DOHH2 (cell line): ENCODE results near the gene PIGL.

Source experiments
- H3F3A ChIP-seq: fragments of 200-600 bp; sonication (generic), shearing (Covaris generic); 2 replicates; pipeline ENCODE4 v1.6.0; 2016; ENCODE audit warnings: antibody characterized with exemption, mild to moderate bottlenecking; ENCODE audit not compliant: control insufficient read depth, insufficient read depth
- H3K27ac ChIP-seq: fragments of 200-600 bp; sonication (generic); 2 replicates; pipeline ENCODE4 v1.5.1; 2014; ENCODE audit warnings: low read depth, mild to moderate bottlenecking, low read length, moderate library complexity
- H3K27me3 ChIP-seq: fragments of 200-600 bp; sonication (generic); 2 replicates; pipeline ENCODE4 v1.6.1; 2014; ENCODE audit warnings: mild to moderate bottlenecking, low read length, mixed read lengths; ENCODE audit not compliant: control insufficient read depth
- H3K36me3 ChIP-seq: fragments of 200-600 bp; sonication (generic); 2 replicates; pipeline ENCODE4 v1.6.1; 2014; ENCODE audit warnings: mild to moderate bottlenecking, low read length, moderate library complexity, mixed read lengths; ENCODE audit not compliant: control insufficient read depth
- H3K4me1 ChIP-seq: fragments of 200-600 bp; sonication (generic); 2 replicates; pipeline ENCODE4 v1.6.1; 2014; ENCODE audit warnings: mild to moderate bottlenecking, low read length, mixed read lengths; ENCODE audit not compliant: control insufficient read depth
- H3K4me2 ChIP-seq: fragments of 200-600 bp; sonication (generic); 2 replicates; pipeline ENCODE4 v1.6.0; 2014; ENCODE audit warnings: mild to moderate bottlenecking, low read length, moderate library complexity
- H3K4me3 ChIP-seq: fragments of 200-600 bp; sonication (generic); 2 replicates; pipeline ENCODE4 v1.5.1; 2014; ENCODE audit warnings: mild to moderate bottlenecking, low read length, mixed read lengths
- H3K79me2 ChIP-seq: fragments of 200-600 bp; sonication (generic); 2 replicates; pipeline ENCODE4 v1.6.1; 2014; ENCODE audit warnings: mild to moderate bottlenecking, low read length, mixed read lengths; ENCODE audit not compliant: control insufficient read depth
- H3K9me2 ChIP-seq: fragments of 200-600 bp; sonication (generic); replicated peaks from 2 replicates; pipeline ENCODE4 v1.6.1; 2014; ENCODE audit warnings: mild to moderate bottlenecking, low read length, mixed read lengths; ENCODE audit not compliant: control insufficient read depth
- H3K9me3 ChIP-seq: fragments of 200-600 bp; sonication (generic); 2 replicates; pipeline ENCODE4 v1.6.1; 2014; ENCODE audit warnings: antibody characterized with exemption, low read length, mixed read lengths; ENCODE audit not compliant: control insufficient read depth, insufficient read depth
- H4K20me1 ChIP-seq: fragments of 200-600 bp; sonication (generic); 2 replicates; pipeline ENCODE4 v1.6.0; 2014; ENCODE audit warnings: low read depth, mild to moderate bottlenecking, antibody characterized with exemption, low read length, moderate library complexity; ENCODE audit not compliant: control insufficient read depth, insufficient read depth
- CTCF ChIP-seq: fragments of 200-600 bp; sonication (generic); IDR thresholded peaks from one replicate; pipeline ENCODE4 v1.5.1; 2014; ENCODE audit warnings: antibody characterized with exemption, mild to moderate bottlenecking, low read depth, low read length; ENCODE audit not compliant: poor library complexity, severe bottlenecking
- EZH2phosphoT487 ChIP-seq: fragments of 200-600 bp; sonication (generic); IDR thresholded peaks from 2 replicates; pipeline ENCODE4 v1.6.1; 2017; ENCODE audit warnings: borderline replicate concordance, mild to moderate bottlenecking, antibody characterized with exemption, low read length, moderate library complexity, mixed read lengths

The PIGL gene

GRCh38 chr17:16217002-16217635, at the start of gene PIGL:
PIGL (plus strand) TSS chr17:16217210; CDS start chr17:16217227, 17 bp downstream.
- Histone ChIP-seq H3K9me2 (no peaks in the 10 kb centered on the region), H3K79me2 (peaks cover 92% of the 10 kb centered on the region), H3K27me3 (no peaks in the 10 kb centered on the region), H4K20me1 (peaks cover 13% of the 10 kb centered on the region; the same call in 1 of the 2 replicates), H3K4me1 (peaks cover 38% of the 10 kb centered on the region), H3K27ac (peak within 1 kb of the TSS; percentile 84), H3K4me2 (peak within 1 kb of the TSS; percentile 83), H3F3A (peaks cover 9% of the 10 kb centered on the region; the same call in 1 of the 2 replicates), H3K36me3 (peaks cover 5% of the 10 kb centered on the region; the same call in 1 of the 2 replicates), H3K4me3 (peak within 1 kb of the TSS; percentile 98), H3K9me3 (no peaks in the 10 kb centered on the region)
- TF ChIP-seq CTCF = no peak
- TF ChIP-seq EZH2phosphoT487 = no peak

DNA sequence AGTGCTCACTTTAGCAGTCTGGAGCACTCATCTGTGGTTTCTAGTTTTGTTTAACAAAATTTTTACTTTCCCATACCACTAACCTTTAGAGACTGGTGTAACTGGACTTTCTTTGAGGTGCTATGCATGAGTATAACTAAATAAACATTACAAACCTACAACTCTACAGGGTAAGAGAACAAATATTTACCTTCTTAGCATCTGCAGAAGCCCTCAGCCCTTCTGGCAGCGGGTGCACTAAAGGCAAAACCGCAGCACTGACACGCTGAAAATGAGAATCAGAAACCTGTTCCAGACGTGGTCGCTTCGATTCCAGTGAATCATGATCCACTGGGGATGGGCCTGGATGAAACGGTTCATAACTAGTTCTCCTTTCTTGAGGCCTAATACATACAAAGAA, 45.4 kb upstream of the PIGL start:
- no peaks in the 10 kb centered on the region for H4K20me1 ChIP-seq
- TF ChIP-seq CTCF (no peak), EZH2phosphoT487 (no peak)
- peaks cover 12% of the 10 kb centered on the region for H3K36me3 ChIP-seq

DNA sequence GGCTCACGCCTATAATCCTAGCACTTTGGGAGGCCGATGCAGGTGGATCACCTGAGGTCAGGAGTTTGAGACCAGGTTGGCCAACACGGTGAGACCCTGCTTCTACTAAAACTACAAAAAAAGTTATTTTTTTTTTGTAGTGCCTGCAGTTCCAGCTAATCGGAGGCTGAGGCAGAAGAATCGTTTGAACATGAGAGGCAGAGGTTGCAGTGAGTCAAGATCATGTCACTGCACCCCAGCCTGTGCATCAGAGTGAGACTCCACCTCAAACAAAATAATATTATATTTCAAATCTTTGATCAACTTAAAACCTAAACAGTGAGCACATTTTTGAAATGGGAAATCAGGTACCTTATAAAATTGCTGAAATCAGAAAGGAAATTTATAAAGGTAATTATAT, 38.2 kb upstream of the PIGL start:
- TF ChIP-seq CTCF = no peak
- TF ChIP-seq EZH2phosphoT487 = no peak
- peaks cover 74% of the 10 kb centered on the region for H3K79me2 ChIP-seq
- H3F3A ChIP-seq = no peaks in the 10 kb centered on the region
- H3K4me2 ChIP-seq = no peak overlapping the region
- H3K4me3 ChIP-seq = no peak overlapping the region
- H3K36me3 ChIP-seq = peaks cover 5% of the 10 kb centered on the region
- H3K27ac ChIP-seq = no peak overlapping the region
- peaks cover 3% of the 10 kb centered on the region for H3K4me1 ChIP-seq
- H3K9me2 ChIP-seq = no peaks in the 10 kb centered on the region
- H3K9me3 ChIP-seq = no peaks in the 10 kb centered on the region
- no peaks in the 10 kb centered on the region for H3K27me3 ChIP-seq
- no peaks in the 10 kb centered on the region for H4K20me1 ChIP-seq

More for the DNA sequence above, 45.4 kb upstream of the PIGL start:
- Histone ChIP-seq H3K27me3 (no peaks in the 10 kb centered on the region), H3K4me1 (no peaks in the 10 kb centered on the region), H3K4me3 (no peak overlapping the region), H3K4me2 (no peak overlapping the region), H3K9me3 (no peaks in the 10 kb centered on the region), H3K27ac (no peak overlapping the region), H3F3A (no peaks in the 10 kb centered on the region), H3K9me2 (no peaks in the 10 kb centered on the region), H3K79me2 (peaks cover 29% of the 10 kb centered on the region)
